BE2C (cell line): Measurements from ENCODE around the gene KRTAP21-1.

ENCODE experiments used
- DNase-seq: peaks from one replicate; pipeline ENCODE4 v3.0.0-alpha.2; 2020
- H3K27me3 ChIP-seq: fragments of 250-450 bp; sonication (Bioruptor Pico); 2 replicates; pipeline ENCODE4 v1.5.1; 2020; ENCODE audit warnings: mild to moderate bottlenecking
- H3K36me3 ChIP-seq: fragments of 250-450 bp; sonication (Bioruptor Pico); 2 replicates; pipeline ENCODE4 v1.5.1; 2020; ENCODE audit warnings: mild to moderate bottlenecking
- H3K4me1 ChIP-seq: fragments of 250-450 bp; sonication (Bioruptor Pico); 2 replicates; pipeline ENCODE4 v1.5.1; 2020
- H3K4me3 ChIP-seq: 2 replicates; pipeline ENCODE4 v1.5.1; 2011; ENCODE audit warnings: low read depth, low read length
- H3K9me3 ChIP-seq: fragments of 250-450 bp; sonication (Bioruptor Pico); 2 replicates; pipeline ENCODE4 v1.5.1; 2020
- TF ChIP-seq, protein P1 (sequence below): IDR thresholded peaks from 2 replicates; pipeline ENCODE4 v1.5.1; 2012; ENCODE audit warnings: mild to moderate bottlenecking, low read depth, low read length

The KRTAP21-1 gene

DNA sequence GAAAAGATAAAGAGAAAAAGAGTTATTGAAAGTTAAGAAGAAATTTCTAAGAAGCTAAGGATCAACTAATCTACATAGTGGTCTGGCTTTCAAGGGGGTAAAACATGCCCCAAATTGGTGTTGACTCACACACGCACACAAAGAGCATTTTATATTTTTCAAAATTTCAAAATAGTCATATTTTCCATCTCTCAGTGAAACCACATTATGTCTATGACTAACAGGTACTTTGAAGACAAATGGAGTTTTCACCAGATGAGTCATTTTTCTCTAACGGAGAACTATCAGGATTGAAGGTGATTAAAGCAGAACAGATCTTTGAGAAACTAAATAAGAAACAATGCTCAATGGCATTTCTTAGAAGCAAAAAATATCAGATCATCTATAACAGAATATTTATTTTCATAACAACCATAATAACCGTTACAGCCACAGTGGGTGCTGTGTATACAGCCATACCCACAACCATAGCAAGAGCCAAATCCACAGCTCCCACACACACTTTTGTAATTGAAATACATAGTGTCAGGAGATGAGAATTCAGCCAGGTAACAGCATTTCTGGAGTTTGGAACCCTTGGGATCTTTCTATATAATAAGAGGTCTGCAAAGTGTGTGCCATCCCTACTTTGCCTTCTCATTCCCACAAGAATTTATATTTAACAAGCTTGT, 36.9 kb downstream of the KRTAP21-1 start, which contains the start of gene KRTAP21-3:
KRTAP21-3 (minus strand) TSS at position 539 of the 671 bp plus-strand sequence; CDS start at position 521, 18 bp downstream.
- Histone ChIP-seq H3K36me3 (no peaks in the 10 kb centered on the region), H3K4me1 (no peaks in the 10 kb centered on the region), H3K27me3 (no peaks in the 10 kb centered on the region), H3K4me3 (no peak within 1 kb of the TSS), H3K9me3 (no peaks in the 10 kb centered on the region)
- TF ChIP-seq, protein P1, sequence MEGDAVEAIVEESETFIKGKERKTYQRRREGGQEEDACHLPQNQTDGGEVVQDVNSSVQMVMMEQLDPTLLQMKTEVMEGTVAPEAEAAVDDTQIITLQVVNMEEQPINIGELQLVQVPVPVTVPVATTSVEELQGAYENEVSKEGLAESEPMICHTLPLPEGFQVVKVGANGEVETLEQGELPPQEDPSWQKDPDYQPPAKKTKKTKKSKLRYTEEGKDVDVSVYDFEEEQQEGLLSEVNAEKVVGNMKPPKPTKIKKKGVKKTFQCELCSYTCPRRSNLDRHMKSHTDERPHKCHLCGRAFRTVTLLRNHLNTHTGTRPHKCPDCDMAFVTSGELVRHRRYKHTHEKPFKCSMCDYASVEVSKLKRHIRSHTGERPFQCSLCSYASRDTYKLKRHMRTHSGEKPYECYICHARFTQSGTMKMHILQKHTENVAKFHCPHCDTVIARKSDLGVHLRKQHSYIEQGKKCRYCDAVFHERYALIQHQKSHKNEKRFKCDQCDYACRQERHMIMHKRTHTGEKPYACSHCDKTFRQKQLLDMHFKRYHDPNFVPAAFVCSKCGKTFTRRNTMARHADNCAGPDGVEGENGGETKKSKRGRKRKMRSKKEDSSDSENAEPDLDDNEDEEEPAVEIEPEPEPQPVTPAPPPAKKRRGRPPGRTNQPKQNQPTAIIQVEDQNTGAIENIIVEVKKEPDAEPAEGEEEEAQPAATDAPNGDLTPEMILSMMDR: no peak
- DNase-seq: no peak

DNA sequence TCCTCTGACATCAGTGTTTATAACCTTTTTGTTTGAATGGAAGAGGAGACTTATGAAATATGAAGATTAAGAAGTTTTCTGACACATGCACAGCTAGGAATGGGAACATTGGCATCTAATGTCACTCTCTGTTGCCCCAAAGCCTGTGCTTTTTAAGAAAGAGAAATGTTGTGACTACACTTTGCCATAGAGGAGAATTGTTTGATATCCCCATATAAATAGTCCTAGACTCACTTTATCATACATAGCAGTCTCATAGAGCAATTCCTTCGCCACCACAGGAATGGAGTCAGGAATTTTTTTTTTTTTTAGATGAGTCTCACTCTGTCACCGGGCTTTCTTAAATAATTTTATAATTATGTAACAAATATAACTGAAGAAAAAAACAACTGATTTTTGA, 38.1 kb downstream of the KRTAP21-1 start:
- Histone ChIP-seq H3K4me1 (no peaks in the 10 kb centered on the region), H3K9me3 (no peaks in the 10 kb centered on the region), H3K4me3 (no peak overlapping the region), H3K27me3 (no peaks in the 10 kb centered on the region), H3K36me3 (no peaks in the 10 kb centered on the region)
- TF ChIP-seq, protein P1: no peak
- no peak for DNase-seq

DNA sequence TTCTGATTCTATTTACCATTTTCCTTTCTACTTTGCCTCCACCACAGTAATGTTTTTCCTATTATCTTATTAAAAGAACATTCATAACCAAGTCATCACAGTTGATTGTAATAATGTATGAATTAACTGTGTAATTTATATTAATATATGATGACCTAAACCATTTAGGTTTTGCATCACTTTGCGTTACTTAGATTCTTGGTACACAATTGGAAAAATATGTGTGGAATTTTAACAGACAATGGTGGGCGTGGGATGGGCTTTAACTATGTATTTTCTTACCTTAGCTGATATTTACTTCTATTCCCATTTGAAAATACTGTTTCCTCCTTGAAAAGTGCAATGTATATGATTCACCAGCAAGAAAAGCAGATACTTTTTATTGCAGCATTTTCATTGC, 40.3 kb downstream of the KRTAP21-1 start:
- no peaks in the 10 kb centered on the region for H3K36me3 ChIP-seq
- DNase-seq: no peak
- H3K27me3 ChIP-seq: no peaks in the 10 kb centered on the region
- no peaks in the 10 kb centered on the region for H3K4me1 ChIP-seq
- TF ChIP-seq, protein P1: no peak
- H3K9me3 ChIP-seq: no peaks in the 10 kb centered on the region
- H3K4me3 ChIP-seq: no peak overlapping the region

DNA sequence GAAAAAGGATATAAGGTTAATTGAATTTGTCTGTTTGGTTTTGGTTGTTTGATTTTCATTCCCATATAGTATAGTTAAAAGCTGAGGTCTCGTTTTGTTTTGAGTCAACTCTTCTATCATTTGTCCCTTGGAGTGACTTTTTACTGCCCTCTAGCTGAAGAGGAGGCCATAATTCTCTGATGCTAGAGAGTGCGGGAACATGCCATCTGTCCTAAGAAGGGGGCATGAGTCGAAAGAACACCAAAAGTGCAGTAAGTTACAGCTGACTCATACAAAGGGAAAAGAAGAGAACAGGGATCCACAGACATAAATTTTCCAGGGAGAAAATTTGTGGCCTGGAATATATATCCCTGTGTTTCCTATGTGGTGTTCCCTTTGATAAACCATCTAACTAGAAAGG, 40.8 kb downstream of the KRTAP21-1 start:
- H3K27me3 ChIP-seq: no peaks in the 10 kb centered on the region
- no peaks in the 10 kb centered on the region for H3K4me1 ChIP-seq
- H3K9me3 ChIP-seq: no peaks in the 10 kb centered on the region
- DNase-seq: no peak
- no peaks in the 10 kb centered on the region for H3K36me3 ChIP-seq
- TF ChIP-seq, protein P1: no peak
- no peak overlapping the region for H3K4me3 ChIP-seq

DNA sequence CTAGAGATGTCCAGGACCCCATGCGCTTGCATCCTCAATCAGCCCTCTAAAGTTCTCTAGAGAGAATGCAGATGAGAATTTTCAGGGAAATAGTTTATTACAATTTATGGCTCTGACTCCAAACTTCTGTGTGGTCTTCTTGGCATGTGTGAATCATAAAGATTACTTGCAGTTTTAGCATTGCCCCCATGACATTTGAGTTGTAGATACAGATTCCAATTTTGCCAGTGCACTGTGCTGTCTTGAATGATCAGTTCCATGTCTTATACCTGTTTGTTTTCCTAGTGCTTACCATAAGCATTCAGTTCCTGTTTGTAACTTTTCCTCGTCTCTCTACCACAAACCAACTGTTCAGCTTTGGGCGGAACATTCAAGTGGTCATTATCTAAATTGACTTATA, 41.5 kb downstream of the KRTAP21-1 start:
- H3K4me3 ChIP-seq: no peak overlapping the region
- H3K4me1 ChIP-seq: no peaks in the 10 kb centered on the region
- TF ChIP-seq, protein P1: no peak
- H3K9me3 ChIP-seq: no peaks in the 10 kb centered on the region
- no peak for DNase-seq
- H3K36me3 ChIP-seq: no peaks in the 10 kb centered on the region
- no peaks in the 10 kb centered on the region for H3K27me3 ChIP-seq

DNA sequence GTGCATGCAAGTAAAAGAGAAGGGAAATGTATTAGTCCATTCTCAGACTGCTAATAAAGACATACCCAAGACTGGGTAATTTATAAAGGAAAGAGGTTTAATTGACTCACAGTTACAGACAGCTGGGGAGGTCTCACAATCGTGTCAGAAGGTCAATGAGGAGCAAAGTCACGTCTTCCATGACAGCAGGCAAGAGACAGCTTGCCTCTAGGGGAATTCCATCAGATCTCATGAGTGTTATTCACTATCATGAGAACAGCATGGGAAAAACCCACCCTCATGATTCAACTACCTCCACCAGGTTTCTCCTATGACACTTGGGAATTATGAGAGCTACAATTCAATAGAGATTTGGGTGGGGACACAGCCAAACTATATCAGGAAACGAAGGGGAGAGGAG, 44.7 kb downstream of the KRTAP21-1 start:
- no peak for DNase-seq
- H3K4me3 ChIP-seq: no peak overlapping the region
- no peaks in the 10 kb centered on the region for H3K27me3 ChIP-seq
- no peaks in the 10 kb centered on the region for H3K9me3 ChIP-seq
- no peaks in the 10 kb centered on the region for H3K4me1 ChIP-seq
- TF ChIP-seq, protein P1: no peak
- no peaks in the 10 kb centered on the region for H3K36me3 ChIP-seq
